HG03571 (cell line): Measurements from ENCODE around the gene HOXC13.

Experiments
- ATAC-seq: cut with Tn5 transposase; IDR thresholded peaks from one replicate; pipeline ENCODE4 v1.9.1; 2021; ENCODE audit not compliant: unreplicated experiment

The HOXC13 gene

GRCh38 chr12:53980104-53980801 lies 41.6 kb downstream of the HOXC13 start:
- no peak for ATAC-seq

GRCh38 chr12:53980802-53981496 lies 42.3 kb downstream of the HOXC13 start:
- ATAC-seq: no peak

GRCh38 chr12:53981634-53982565 lies 43.3 kb downstream of the HOXC13 start:
- ATAC-seq: no peak

- ATAC-seq: no peak
Measured at GRCh38 chr12:53982648-53983567, 44.3 kb downstream of the HOXC13 start.

GRCh38 chr12:53983568-53983949 lies 44.9 kb downstream of the HOXC13 start:
- ATAC-seq: no peak

GRCh38 chr12:53983950-53984572 lies 45.4 kb downstream of the HOXC13 start:
- ATAC-seq: no peak

- ATAC-seq: no peak
Measured at GRCh38 chr12:53984901-53985691, 46.5 kb downstream of the HOXC13 start, which contains the start of gene HOXC10. Gene HOXC10, plus strand, starts transcription at chr12:53985146. Its CDS starts 114 bp downstream, at chr12:53985260.

GRCh38 chr12:53985692-53985993 lies 47.0 kb downstream of the HOXC13 start:
- no peak for ATAC-seq

GRCh38 chr12:53985994-53986685 lies 47.5 kb downstream of the HOXC13 start:
- no peak for ATAC-seq

- no peak for ATAC-seq
Measured at GRCh38 chr12:53986686-53987483, 48.3 kb downstream of the HOXC13 start.

GRCh38 chr12:53987787-53988230 lies 49.2 kb downstream of the HOXC13 start:
- no peak for ATAC-seq

- ATAC-seq: no peak
Measured at GRCh38 chr12:53988541-53989226, 50.1 kb downstream of the HOXC13 start.

- ATAC-seq: no peak
Measured at GRCh38 chr12:53989227-53990113, 50.8 kb downstream of the HOXC13 start.

- no peak for ATAC-seq
Measured at GRCh38 chr12:53990311-53991076, 51.9 kb downstream of the HOXC13 start.

GRCh38 chr12:53991077-53991460 lies 52.4 kb downstream of the HOXC13 start:
- no peak for ATAC-seq
